Liver (tissue), 3 donors: ENCODE measurements around the gene SLC16A7.

Experiments used
- FOXA1 ChIP-seq: IDR thresholded peaks from 2 replicates; pipeline ENCODE4 v1.6.1; 2016; ENCODE audit warnings: antibody characterized with exemption
- HNF4A ChIP-seq, 2 donors: conservative IDR thresholded peaks; 2 replicates each; pipeline ENCODE4 v1.6.1; 2016; ENCODE audit warnings: antibody characterized with exemption in 2 of 2, mild to moderate bottlenecking in 2 of 2
- TAF1 ChIP-seq: conservative IDR thresholded peaks from 2 replicates; pipeline ENCODE4 v1.6.1; 2016; ENCODE audit warnings: antibody characterized with exemption, mild to moderate bottlenecking
- TF ChIP-seq, protein P1 (sequence below): fragments of 150-350 bp; IDR thresholded peaks from 2 replicates; pipeline ENCODE4 v1.5.1; 2017; ENCODE audit warnings: improper control_type of control experiment, low read depth, low read length; ENCODE audit not compliant: missing input control
- TF ChIP-seq, protein P2 (sequence below): IDR thresholded peaks from 2 replicates; pipeline ENCODE4 v1.6.1; 2016; ENCODE audit warnings: antibody characterized with exemption
- donor health status: healthy.
- donor health status: healthy.

- TF ChIP-seq TAF1 = peak; percentile 95
- TF ChIP-seq, protein P1, sequence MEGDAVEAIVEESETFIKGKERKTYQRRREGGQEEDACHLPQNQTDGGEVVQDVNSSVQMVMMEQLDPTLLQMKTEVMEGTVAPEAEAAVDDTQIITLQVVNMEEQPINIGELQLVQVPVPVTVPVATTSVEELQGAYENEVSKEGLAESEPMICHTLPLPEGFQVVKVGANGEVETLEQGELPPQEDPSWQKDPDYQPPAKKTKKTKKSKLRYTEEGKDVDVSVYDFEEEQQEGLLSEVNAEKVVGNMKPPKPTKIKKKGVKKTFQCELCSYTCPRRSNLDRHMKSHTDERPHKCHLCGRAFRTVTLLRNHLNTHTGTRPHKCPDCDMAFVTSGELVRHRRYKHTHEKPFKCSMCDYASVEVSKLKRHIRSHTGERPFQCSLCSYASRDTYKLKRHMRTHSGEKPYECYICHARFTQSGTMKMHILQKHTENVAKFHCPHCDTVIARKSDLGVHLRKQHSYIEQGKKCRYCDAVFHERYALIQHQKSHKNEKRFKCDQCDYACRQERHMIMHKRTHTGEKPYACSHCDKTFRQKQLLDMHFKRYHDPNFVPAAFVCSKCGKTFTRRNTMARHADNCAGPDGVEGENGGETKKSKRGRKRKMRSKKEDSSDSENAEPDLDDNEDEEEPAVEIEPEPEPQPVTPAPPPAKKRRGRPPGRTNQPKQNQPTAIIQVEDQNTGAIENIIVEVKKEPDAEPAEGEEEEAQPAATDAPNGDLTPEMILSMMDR = peak; percentile 9
- TF ChIP-seq HNF4A (conservative IDR thresholded peaks at IDR 0.05) = no peak
- no peak for TF ChIP-seq FOXA1
- TF ChIP-seq, protein P2, sequence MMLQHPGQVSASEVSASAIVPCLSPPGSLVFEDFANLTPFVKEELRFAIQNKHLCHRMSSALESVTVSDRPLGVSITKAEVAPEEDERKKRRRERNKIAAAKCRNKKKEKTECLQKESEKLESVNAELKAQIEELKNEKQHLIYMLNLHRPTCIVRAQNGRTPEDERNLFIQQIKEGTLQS = no peak
Measured at GRCh38 chr12:59595883-59596540, at the start of gene SLC16A7.
